ENCODE results near the gene GCNT4.
A peak's percentile ranks its signal among the peaks of the same experiment; 100 is the strongest.
"Not testable (repeated sequence)": the region's sequence is repeated elsewhere in the genome, so short reads cannot be mapped to it uniquely, and the experiment has no call there.

GCNT4 gene, protein sequence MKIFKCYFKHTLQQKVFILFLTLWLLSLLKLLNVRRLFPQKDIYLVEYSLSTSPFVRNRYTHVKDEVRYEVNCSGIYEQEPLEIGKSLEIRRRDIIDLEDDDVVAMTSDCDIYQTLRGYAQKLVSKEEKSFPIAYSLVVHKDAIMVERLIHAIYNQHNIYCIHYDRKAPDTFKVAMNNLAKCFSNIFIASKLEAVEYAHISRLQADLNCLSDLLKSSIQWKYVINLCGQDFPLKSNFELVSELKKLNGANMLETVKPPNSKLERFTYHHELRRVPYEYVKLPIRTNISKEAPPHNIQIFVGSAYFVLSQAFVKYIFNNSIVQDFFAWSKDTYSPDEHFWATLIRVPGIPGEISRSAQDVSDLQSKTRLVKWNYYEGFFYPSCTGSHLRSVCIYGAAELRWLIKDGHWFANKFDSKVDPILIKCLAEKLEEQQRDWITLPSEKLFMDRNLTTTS

DNA sequence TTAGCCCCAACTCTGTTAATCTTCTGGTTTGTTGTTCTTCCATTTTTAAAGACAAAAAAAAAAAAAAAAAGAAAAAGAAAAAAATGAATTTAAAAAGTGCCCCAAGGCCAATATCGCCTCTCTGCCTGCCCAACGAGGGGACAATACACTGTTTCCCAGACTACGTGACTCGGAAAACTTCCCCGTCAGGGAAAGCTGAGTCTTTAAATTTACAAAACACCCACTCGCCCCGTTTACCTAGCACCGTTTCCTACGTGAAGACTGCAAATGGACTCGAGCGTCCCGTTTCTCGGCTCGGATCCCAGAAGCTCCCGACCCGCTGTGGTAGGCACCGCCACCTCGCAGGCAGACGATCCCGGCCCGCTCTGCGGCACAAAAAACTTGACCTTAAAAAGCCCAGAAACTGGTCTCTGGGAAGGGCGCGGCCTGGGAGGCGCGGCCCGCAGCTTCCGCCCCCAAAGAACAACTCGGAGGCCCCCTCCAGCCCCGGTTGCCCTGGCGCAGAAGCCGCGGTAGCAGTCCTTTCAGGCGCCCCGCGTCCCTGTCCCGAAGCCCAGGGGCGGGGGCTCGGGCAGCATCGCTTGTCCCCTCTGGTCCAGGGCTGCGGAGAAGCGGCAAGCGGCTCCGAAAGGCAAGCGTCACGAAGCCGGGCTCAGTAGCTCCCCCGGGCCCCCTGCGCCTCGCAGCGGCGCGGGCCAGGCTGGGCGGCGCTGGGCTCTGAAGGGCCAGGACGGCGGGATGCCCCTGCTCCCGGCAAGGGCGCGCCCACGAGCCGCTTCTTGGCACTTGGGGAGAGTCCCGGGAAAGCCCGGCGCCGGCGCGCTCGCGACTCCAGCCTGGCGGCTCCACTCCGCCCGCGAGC, at the start of gene GCNT4:
TSS of gene GCNT4 (minus strand) at position 367 of the 862 bp plus-strand sequence. CDS start 22,521 bp downstream, outside the sequence.
- peak; percentile 42 for DNase-seq

- not testable (repeated sequence) for DNase-seq
Observed at GRCh38 chr5:75095956-75096355, 43.6 kb upstream of the GCNT4 start.

DNA sequence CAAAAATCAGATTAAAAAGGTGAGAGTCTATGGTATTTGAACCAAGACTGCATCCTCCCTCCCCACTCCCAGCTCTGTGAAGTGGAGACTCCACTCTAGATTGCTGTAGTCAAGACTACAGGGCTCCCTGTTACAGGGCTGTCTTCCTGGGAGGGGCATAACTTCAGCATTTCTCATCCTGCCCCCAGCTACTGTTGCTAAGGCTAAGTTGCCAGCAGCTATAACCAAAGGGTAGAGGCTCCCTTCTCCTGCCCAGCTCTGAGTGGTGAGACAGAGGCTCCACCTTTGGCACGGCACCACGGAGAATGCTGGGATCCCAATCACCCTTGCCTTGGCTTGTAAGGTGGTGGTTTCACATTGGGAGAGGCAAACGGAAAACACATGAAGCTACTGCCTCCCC, 39.2 kb upstream of the GCNT4 start:
- DNase-seq: no peak

- DNase-seq: no peak
Observed at GRCh38 chr5:75089662-75090061, 37.3 kb upstream of the GCNT4 start.

- DNase-seq: no peak
Observed at GRCh38 chr5:75089137-75089536, 36.8 kb upstream of the GCNT4 start.

- DNase-seq: no peak
Observed at GRCh38 chr5:75088648-75089047, 36.3 kb upstream of the GCNT4 start.

DNA sequence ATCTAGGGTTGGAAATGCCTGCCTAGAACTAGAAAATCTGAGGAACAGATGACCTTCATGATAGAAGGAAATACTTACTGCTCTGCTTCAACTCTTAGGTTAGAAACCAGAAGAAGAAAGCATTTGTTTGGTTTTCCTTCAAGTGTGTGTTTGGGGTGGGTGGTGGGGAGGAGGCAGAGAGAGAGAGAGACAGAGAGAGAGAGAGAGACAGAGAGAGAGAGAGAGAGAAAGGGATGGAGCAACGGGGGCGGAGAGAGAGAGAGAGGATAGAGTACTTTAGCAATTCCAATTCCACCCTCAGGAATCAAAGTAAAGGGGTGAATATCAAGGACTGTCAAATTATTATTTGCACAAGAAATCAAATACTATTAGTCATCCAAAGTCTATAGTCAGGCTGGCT, 29.2 kb upstream of the GCNT4 start:
- no peak for DNase-seq

- not testable (repeated sequence) for DNase-seq
Observed at GRCh38 chr5:75079346-75079745, 27.0 kb upstream of the GCNT4 start.

- DNase-seq: peak; percentile 52
Observed at GRCh38 chr5:75078027-75078426, 25.7 kb upstream of the GCNT4 start.

DNA sequence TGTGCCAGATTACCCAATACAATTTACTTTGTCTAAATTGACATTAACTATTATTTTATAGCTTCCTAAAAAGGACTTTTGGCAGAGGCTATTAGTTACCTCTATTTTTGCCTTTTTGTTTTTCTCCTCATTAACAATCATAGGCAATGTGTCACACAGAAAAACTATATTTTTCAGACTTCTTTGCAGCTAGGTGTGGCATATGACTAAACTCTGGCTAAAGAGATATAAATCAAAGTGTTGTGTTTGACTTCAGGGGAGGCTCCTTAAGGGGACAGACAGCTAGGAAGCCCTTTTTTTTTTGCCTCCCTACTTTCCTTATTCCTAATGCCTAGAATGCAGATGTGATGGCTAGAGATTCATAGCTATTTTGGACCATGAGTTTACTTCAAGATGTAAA, 19.7 kb upstream of the GCNT4 start:
- DNase-seq: no peak

DNA sequence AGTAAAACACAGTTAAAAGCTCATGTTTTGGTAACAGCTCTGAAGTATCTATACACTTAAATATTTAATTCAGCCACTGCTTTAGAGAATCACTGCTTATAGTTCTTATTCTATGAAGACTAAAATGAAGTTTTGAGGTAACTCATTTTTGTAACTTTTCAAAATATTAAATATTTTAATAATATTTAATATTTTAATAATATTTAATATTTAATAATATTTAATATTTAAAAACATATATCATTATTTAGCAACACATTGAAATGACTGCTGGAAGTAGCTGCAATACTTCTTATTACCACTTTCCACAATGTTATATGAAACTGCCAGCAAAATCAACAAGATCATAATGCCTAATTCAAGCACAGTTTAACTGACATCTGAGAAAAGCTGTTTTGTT, 18.7 kb upstream of the GCNT4 start:
- no peak for DNase-seq

- no peak for DNase-seq
Observed at GRCh38 chr5:75067434-75067833, 15.1 kb upstream of the GCNT4 start.

GRCh38 chr5:75062925-75063531, 10.7 kb upstream of the GCNT4 start:
- no peak for DNase-seq

DNA sequence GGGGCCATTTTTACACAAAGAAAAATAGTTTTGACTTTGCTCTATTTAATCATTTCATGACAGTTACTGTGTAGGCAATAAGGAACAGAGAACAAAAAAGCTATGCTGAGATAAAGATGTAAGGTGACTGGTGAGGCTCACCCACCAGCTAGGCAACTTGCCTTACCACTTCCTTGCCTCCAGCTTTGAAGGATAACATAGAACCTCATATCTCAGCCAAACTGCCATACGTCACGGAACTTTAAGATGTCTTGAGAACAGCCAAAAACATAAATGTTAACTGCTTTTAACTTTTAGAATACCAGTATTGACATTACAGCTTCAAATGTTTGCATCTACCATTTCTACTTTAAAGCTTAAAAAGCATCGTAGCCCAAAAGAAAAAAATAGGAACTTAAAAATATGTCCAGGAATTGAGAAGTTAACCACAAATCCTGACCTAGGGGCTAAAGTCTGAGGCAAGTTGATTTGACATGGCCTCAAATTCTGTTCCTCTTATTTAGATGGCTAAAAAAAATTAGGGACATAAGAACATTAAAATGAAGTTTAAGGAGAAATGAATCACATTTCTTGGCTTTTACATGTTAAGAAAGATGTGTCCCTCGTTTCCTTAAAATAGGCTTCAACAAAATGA, 7.7 kb upstream of the GCNT4 start:
- peak; percentile 68 for DNase-seq

DNA sequence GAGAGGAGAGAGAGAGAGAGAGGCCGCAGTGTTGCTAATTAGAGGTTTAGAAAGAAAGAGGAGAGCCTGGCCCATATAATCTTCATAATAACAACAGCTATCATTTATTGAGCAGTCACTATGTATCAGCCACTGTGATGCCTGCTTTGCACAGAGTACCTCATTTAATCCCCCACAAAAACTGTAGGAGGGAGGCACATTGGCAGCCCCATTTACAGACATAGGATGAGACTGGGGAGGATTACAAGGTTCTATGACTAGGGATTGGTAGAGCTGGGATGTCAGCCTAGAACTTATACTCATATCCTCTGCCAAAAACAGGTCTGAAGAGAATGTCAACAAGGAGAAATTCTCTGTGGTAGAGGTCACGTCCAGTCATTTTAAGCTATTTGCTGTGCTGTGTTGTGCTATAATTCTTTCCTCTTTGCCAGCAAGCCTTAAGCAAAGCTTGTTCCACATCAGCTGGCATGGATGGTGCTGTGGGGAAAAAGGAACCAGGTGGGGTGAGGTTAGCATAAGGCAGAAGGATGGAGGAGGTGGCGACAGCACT, 6.7 kb upstream of the GCNT4 start:
- no peak for DNase-seq

DNA sequence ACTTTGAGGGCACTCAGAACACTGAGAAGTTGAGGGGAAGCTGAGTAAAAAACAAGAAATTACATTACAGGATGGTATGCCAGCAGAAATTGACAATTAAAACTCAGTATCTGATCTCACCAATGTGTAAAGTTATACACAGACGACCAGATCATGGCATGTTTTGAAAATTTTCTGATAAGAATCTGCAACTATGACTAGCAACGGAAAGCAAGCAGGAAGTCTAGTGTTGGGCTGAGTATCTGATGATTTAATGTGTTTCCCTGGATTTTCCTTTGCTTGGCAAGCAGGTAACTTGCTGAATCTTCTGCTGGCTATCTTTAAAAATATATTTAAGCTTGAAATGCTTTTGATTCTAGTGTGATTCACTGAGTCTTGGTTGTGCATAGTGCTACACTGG, 5.2 kb upstream of the GCNT4 start:
- DNase-seq: peak; percentile 53

DNA sequence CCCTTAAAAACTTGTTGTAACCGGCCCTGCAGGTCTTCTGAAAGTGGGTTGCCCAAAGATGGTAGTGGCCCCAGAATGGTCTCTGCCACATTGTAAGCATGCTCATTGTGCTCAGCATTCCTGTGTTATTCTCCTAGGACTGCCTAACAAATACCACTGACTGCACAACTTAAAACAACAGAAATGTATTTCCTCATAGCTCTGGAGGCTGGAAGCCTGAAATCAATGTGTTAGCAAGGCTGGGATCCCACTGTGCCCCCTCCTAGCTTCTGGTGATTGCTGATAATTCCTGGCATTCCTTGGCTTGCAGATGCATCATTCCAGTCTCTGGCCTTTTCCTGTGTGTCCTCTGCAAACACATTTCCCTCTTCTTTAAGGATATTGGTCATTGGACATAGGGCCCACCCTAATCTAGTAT, 3.4 kb upstream of the GCNT4 start:
- DNase-seq: no peak

DNA sequence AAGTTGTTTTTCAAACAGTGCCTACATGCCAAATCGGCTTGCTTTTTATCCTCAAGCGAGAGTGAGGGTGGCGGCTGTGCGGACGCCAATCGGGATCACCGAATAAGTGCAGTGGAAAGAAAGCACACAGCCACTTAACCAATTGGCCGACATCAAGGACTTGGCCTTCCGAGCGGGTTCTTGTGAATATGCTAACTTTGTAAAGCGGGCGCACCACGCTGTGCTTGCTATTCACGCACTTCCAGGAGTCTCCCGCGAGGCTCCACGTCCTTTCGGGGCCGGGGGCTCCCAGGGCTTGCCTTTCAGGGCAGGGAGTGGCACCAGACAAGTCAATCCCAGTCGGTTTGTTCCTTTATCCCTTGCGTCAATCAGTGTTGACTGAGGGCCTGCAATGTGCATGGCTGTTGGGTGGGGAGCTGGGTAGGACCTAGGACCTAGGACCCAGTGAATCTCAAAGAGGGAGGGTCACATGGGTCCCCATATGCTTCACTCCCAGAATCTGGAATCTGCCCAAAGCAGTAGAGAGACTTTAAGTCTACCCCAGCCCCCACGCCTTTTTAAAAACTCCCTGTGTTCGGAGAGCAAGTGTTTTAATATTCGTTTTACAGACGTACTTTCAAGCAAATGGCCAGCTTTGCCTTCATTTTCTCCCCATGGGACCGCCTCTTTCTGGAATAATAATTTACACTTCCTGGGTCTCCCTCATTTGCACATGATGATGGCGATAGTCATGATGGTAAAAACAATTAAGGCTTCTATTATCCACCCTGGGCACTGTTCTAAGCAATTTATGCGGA, 2.0 kb upstream of the GCNT4 start:
- DNase-seq: no peak

- peak; percentile 60 for DNase-seq
Observed at GRCh38 chr5:75053304-75054133, 1.2 kb upstream of the GCNT4 start.

DNA sequence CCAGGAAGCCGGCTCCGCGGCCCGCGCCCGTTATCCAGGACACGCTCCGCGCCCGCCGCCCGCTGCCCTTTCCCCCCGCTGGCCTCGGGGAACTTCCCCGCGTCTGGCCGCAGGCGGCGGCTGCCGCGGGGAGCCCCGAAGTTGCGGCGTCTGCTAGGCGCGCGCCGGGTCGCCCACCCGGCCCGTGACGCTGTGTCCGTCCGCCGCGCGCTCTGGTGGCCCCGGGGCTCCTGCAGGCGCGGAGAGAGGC, 621 bp upstream of the GCNT4 start:
- DNase-seq: no peak

GRCh38 chr5:75051217-75051751, 1.1 kb downstream of the GCNT4 start:
- DNase-seq: peak; percentile 42
